Measurements from ENCODE around the gene CIAO2A.
"Not testable (repeated sequence)": the region's sequence is repeated elsewhere in the genome, so short reads cannot be mapped to it uniquely, and the experiment has no call there.

CIAO2A gene

GRCh38 chr15:64093627-64094417 lies at the start of gene CIAO2A:
Gene CIAO2A, minus strand, starts transcription at chr15:64093838. Its CDS starts 70 bp downstream, at chr15:64093768.
- FAIRE-seq, result peak; percentile 84

DNA sequence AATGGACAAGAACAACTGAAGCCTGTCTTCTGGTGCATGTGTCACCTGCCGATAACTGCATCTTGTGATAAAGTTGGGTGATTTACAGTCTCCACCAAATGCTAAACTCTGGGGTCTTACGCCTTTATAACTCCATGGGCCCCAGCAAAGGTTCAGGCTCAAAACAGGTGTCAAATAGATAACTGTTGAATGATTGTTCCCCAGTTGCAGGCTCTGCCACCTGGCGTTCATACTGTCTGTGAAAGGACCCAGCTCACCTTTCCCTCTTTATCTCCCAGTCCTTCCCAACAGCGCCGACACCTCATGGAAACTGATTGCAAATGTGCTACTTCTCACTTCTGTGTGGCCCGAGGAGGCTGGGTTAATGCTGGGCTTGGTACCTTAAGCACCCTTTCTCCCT lies 49.6 kb upstream of the CIAO2A start:
- FAIRE-seq, result no peak

DNA sequence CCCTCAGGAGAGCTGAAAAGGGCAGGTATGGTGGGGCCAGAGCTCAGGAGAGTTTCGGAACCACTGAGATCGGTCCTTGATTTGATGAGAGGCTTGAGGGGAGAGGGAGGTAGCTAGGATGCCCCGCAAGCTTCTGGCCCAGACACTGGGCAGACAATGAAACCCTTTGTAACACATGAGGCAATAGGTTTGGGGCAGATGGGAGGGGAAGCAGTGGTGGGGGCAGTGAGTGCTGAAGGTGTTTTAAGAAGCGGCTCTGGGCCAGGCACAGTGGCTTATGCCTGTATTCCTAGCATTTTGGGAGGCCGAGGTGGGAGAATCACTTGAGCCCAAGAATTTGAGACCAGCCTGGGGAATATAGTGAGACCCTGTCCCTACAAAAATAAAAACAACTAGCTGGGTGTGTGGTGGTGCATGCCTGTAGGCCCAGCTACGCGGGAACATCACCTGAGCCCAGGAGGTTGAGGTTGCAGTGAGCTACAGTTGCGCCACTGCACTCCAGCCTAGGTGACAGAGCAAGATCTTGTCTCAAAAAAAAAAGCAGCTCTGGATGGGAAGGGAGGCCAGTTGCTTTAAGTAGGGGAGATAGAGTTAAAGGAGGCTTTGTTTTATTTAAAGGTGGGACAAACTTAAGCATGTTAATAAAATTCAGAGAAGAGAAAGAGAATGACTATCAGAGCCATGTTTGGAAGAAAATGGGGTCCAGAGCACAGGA lies 48.3 kb upstream of the CIAO2A start:
- no peak for FAIRE-seq

- no peak for FAIRE-seq
These were observed 44.8 kb upstream of the CIAO2A start for GRCh38 chr15:64138331-64138941.

DNA sequence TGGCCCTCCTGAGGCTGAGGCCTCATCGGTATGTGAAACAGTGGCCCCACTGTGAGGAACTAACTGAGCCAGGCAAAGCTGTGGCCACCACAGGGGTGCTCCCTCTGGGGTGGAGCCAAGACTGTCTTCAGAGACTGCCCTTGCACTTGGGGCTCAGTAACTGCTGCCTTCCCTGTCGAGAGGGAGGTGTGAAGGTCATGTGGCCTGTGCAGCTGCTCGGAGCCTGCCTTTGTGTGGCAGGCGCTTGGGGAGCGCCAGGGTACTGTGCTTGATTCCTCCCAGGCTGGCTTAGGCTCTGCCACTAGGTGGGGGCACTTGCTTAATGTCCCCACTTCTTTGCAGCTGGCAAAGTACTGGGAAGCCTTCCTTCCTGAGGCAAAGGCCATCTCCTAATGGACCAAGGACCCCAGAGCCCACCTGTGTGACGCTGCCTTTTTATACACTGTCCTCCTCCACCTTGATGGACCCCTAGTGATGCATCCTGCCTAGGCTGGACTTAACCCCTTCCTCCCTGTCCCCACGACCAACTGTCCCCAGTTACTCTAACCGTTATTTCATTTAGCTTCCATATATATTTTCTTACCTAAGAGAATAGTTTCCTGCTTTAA lies 43.7 kb upstream of the CIAO2A start:
- FAIRE-seq, result no peak

DNA sequence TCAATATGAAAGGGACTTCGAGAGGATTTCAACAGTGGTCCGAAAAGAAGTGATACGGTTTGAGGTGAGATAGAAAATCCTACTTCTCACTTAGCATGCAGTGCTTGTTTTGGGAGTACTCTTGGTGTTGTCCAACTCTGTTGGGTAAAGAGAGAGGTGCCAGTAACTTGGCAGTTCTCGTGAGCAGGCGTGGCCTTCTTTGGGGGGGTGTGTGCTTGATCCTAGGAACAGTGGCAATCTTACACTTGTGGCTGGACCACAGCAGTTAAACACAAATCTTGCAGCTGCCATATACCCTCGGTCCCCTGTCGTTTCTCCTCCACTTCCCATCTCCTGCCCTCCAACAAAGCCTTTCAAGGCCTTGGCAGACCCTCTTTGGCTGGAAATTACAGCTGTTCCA lies 42.7 kb upstream of the CIAO2A start:
- FAIRE-seq, result no peak

- FAIRE-seq, result no peak
These were observed 40.7 kb upstream of the CIAO2A start for GRCh38 chr15:64134345-64134829.

DNA sequence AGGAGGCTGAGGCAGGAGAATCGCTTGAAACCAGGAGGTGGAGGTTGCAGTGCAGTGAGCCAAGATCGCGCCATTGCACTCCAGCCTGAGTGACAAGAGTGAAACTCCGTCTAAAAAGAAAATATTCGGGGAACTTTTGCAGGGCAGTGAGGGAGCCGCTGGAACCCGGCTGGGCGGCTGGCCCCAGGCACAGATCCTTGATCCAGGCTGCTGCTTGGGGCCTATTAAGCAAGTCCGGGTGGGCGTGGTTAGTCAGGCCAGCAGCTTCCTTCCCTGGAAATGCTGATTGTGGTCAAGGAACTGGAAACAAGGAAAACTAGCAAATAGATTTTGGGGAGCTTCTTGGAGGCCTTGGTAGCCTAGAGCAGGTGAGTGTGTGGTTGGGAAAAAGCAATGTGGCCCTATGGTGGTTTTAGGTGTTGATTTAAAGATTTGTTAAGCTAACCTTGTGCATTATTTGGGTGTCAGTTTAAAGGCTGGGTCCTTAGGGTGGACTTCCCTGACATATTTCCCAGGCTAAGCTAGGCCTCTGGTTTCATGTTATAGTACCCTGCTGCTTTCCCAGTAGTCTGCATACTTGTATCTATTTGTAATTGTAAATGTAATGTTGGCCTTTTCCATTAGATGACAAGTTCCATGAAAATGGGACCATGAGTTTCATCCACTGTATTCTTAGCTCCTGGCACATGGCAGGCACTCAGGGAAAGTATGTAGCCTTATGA lies 40.1 kb upstream of the CIAO2A start:
- no peak for FAIRE-seq

DNA sequence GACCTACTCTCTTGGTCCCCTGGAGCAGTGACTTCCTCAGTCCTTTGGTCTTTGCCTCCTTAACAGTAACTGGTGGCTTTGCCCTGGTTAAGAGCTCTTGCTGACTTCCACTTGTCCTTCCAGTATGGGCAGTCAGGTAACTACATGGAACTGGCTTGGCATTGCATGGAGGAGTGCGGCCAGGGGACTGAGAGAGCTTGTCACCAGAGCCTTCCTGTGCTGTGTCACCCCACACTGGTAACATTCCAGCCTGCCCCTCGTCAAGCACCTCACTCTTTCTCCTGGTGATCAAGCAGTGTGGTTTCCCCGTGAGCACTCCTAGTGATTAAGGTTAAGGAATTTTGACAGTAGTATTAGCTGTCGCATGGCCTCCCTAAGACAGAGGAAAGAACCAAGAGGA lies 38.6 kb upstream of the CIAO2A start:
- FAIRE-seq, result no peak

GRCh38 chr15:64131547-64131946 lies 37.9 kb upstream of the CIAO2A start:
- FAIRE-seq, result no peak

DNA sequence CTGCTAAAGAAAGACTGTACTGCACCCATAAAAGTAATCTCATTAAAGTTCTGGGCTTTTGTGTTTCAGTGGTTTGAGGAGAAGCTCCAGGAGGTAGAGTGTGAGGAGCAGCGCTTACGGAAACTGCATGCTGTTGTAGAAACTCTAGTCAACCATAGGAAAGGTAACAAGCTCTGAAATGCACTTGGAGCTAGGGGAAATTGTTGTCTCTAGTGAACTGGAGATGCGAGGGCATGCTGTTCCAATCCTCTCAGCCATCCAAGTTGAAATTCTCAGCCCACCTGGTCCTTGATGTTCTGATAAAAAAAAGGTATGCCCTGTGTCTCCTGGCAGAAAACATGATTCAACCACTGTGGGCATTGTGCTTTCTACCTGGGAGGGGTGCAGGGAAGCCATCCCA lies 36.5 kb upstream of the CIAO2A start:
- no peak for FAIRE-seq

DNA sequence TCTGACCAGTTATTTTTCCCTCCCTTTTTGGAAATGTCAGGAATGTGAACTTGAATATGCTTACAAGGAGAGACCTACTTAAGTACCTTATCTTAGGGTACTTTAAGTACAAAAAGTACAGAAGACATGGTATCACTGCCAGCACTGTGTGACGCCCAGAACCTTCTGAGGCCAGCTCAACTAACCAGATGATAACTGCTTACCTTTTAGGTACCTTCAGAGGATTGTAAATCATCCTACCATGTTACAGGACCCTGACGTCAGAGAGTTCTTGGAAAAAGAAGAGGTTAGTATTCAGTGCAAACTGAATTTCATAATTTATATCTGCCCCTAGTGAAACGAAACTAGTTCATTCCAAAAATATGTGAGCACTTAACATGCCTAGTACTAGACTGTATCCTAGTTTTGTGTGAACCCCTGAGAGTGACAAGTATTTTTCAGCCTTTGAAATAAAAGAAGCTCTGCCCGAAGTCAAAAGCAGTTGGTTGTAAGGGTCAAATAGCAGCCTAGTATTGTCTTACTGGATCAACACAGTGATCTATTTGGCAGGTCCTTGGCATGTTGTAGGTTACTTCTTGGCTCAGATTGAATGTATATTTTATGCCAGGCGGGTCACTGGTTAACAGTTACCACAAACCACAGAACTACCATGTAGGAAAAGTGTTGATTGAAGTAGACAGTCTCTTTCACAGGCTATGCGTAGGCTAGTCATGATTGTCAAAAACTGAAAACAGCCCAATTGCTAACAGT lies 34.1 kb upstream of the CIAO2A start:
- no peak for FAIRE-seq

- no peak for FAIRE-seq
These were observed 32.3 kb upstream of the CIAO2A start for GRCh38 chr15:64125978-64126377.

DNA sequence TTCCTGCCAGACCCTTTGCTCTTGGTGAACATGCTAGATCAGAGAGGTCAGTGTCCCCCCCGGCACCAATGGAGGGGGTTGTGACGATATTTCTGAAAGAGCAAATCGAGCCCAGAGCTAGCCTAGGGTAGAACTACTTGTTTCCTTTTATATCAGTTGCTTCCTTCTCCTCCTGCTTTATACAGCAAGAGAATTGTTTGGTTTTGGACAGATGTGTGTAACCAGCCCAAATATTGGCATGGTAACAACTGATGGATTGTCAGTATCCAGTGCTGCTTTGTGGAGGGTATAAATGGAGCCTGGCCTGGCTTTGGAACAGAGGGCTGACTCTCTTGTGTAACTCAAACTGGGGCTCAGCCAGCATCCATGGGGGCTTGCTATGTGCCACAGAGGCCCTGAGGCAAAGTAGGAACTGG lies 29.3 kb upstream of the CIAO2A start:
- FAIRE-seq, result no peak

GRCh38 chr15:64122444-64122843 lies 28.8 kb upstream of the CIAO2A start:
- FAIRE-seq, result no peak

DNA sequence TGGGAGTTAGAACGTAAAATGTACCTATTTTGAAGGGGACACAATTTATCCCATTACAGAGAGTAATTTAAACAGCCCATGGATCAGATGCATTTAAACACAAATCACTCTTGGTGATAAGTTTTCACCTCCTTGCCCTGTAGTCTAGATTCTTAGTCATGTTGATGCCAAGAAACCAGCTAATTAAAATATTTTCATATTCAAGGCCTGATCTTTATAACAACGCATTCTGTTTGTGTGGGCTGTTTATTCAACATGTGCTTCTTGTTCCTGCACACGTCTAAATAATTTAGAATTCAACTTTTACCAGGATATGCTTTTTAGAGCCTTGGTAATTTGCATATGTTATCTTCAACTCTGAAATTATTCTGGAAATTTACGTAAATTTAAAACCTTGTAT lies 28.0 kb upstream of the CIAO2A start:
- no peak for FAIRE-seq

DNA sequence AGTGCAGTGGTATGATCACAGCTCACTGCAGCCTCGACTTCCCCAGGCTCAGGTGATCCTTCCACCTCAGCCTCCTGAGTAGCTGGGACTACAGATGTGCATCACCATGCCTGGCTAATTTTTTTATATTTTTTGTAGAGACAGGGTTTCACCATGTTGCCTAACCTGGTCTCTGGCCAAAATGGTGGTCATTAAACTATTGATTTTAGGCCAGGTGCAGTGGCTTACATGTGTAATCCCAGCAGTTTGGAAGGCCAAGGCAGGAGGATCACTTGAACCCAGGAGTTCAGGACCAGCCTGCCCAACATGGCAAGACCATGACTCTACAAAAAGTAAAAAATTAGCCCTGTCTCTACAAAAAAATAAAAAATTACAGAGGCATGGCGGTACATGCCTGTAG lies 26.7 kb upstream of the CIAO2A start:
- FAIRE-seq, result not testable (repeated sequence)

GRCh38 chr15:64117759-64118487 lies 24.3 kb upstream of the CIAO2A start:
- FAIRE-seq, result no peak

GRCh38 chr15:64112904-64113303 lies 19.3 kb upstream of the CIAO2A start:
- no peak for FAIRE-seq

- FAIRE-seq, result no peak
These were observed 18.6 kb upstream of the CIAO2A start for GRCh38 chr15:64112073-64112772.

Data from endometrium (tissue), 2 donors.